Putamen (tissue), 1 donor: Measurements from ENCODE around the gene ZNF93.
"Not testable (repeated sequence)": the region's sequence is repeated elsewhere in the genome, so short reads cannot be mapped to it uniquely, and the experiment has no call there.

Source experiments
- DNase-seq: peaks from one replicate; pipeline ENCODE4 v3.0.0-alpha.2; 2016; ENCODE audit warnings: low spot score

ZNF93 gene

GRCh38 chr19:19938449-19938848, 37.7 kb downstream of the ZNF93 start:
- no peak for DNase-seq

- no peak for DNase-seq
These were observed 43.3 kb downstream of the ZNF93 start for GRCh38 chr19:19943848-19944582.

DNA sequence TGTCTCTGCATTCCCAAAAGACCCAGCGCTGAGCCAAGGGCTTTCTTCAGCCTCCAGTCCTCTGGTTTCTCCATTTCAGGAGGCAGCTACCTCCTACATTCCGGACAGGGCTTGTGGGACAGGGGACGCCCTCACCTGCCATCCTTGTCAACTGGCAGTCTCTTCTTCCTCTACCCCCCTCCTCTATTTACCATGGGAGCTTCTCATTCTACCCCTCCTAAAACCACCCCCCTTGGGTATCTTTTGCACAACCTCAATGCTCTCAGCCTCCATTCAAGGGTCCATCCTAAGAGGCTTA, 43.8 kb downstream of the ZNF93 start:
- DNase-seq: no peak

DNA sequence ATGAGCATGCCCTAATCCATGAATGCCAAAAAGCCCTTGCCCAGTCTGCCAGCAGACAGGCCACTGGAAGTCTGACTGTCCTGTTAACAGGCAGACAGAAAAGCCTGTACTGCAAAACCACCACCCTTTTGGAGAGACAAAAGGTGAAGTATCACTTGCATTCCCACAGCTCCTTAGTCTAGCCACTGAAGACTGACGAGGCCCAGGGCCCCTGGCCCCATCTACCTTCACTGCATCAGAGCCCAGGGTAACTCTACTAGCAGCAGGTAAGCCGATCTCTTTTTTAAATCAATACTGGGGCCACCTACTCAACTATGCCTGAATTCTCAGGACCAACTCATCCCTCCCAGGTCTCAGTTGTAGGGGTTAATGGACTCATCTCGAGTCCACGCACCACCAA, 45.5 kb downstream of the ZNF93 start:
- DNase-seq: no peak

GRCh38 chr19:19948800-19949199, 48.1 kb downstream of the ZNF93 start:
- peak; percentile 83 for DNase-seq

DNA sequence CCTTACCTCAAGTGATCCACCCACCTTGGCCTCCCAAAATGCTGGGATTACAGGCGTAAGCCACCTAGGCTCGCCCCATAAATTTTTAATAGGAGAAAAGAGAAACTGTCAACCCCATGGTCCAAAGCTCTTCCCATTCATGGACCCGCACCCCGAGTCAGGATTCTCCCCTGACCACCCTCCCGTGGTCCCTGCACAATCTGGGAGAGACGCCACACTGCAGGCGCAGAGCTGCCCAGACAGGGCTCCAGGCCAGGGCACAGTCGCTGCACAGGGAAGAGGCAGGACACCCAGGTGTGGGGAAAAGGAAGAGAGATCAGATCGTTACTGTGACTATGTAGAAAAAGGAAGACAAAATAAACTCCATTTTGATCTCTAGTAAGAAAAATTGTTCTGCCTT, 54.5 kb downstream of the ZNF93 start:
- DNase-seq: no peak

- DNase-seq: peak; percentile 26
These were observed 55.8 kb downstream of the ZNF93 start for GRCh38 chr19:19956434-19957075.

GRCh38 chr19:19957766-19958165, 57.0 kb downstream of the ZNF93 start:
- DNase-seq: not testable (repeated sequence)

DNA sequence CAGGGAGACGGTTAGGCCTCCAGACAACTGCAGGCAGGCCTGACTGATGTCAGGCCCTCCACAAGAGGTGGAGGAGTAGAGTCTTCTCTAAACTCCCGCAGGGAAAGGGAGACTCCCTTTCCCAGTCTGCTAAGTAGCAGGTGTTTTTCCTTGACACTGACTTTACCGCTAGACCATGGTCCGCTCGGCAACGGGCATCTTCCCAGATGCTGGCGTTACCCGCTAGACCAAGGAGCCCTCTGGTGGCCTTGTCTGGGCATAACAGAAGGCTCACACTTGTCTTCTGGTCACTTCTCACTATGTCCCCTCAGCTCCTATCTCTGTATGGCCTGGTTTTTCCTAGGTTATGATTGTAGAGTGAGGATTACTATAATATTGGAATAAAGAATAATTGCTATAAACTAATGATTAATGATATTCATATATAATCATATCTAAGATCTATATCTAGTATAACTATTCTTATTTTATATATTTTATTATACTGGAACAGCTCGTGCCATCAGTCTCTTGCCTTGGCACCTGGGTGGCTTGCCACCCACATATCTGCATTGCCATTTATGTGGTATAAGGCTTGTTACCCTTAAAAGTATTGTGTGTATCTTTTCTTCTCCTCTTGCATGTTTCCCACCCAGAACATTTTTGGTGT, 58.5 kb downstream of the ZNF93 start:
- peak; percentile 53 for DNase-seq

GRCh38 chr19:19964416-19964815, 63.7 kb downstream of the ZNF93 start:
- DNase-seq: no peak

DNA sequence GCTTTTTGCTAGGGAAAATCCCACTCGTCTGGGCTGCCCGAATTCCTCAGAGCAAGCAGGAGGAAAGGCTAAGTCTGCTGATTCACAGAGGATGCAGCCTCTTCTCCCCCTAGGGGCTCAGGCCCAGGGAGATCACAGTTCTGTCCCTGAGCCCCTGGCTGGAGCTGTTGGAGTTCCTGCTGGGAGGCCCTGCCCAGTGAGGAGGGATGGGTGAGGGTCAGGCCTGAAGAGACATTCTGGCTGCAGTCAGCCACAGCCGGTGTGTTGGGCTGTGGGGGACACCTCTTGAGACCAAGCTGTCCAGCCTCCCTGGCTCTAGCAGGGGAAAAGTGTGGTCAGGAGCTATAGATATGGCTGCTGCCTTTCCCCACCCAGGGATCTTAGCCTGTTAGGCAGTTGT, 65.4 kb downstream of the ZNF93 start:
- DNase-seq: not testable (repeated sequence)

DNA sequence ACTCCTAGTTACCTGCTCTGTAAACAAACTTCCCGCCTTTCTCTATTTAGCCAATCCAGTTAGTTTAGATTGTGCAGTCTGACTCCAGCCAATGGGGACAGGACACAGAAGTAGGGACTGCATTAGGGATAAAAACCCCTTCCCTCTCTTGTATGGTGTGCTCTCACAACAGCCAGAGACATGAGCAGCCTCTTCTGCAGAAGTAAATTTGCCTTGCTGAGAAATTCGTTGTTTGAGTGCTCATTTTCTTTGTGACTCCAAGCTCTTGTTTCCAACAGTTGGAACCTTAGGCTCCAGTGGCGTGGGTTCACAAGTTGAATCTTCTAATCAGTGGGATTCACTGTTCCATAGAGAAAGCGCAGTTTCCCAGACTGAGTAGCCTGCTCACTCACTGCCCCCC, 66.1 kb downstream of the ZNF93 start:
- DNase-seq: no peak
